Fibroblast of pulmonary artery (primary cell): ENCODE measurements around the gene METTL26.

Experiments
- DNase-seq: peaks from one replicate; pipeline ENCODE4 v3.0.0-alpha.2; 2010; ENCODE audit warnings: low read depth
- H3K4me3 ChIP-seq: replicated peaks from 2 replicates; pipeline ENCODE4 v1.5.1; 2011; ENCODE audit warnings: low read depth, mild to moderate bottlenecking, control low read depth, low read length, moderate library complexity
- CTCF ChIP-seq: IDR thresholded peaks from 2 replicates; pipeline ENCODE4 v1.5.1; 2011; ENCODE audit warnings: mild to moderate bottlenecking, control low read depth, low read length, inconsistent platforms; ENCODE audit errors: missing control alignments

Gene METTL26

DNA sequence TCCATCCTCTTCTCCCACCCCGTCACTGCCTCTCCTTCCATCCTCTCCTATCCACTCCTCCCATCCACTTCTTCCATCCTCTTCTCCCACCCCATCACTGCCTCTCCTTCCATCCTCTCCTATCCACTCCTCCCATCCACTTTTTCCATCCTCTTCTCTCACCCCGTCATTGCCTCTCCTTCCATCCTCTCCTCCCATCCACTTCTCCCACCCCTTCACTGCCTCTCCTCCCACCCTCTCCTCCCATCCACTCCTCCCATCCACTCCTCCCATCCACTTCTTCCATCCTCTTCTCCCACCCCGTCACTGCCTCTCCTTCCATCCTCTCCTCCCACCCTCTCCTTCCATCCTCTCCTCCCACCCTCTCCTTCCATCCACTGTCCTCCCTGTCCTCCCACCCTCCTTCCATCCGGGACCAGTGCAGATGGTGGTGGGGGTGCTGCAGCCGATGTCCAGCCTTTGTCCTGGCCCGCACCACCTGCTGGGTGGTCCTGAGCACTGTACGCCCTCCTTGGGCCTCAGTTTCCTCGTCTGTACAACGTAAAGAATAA is 4.2 kb downstream of the METTL26 start:
- no peak for TF ChIP-seq CTCF
- no peak for DNase-seq
- H3K4me3 ChIP-seq = no peak overlapping the region

DNA sequence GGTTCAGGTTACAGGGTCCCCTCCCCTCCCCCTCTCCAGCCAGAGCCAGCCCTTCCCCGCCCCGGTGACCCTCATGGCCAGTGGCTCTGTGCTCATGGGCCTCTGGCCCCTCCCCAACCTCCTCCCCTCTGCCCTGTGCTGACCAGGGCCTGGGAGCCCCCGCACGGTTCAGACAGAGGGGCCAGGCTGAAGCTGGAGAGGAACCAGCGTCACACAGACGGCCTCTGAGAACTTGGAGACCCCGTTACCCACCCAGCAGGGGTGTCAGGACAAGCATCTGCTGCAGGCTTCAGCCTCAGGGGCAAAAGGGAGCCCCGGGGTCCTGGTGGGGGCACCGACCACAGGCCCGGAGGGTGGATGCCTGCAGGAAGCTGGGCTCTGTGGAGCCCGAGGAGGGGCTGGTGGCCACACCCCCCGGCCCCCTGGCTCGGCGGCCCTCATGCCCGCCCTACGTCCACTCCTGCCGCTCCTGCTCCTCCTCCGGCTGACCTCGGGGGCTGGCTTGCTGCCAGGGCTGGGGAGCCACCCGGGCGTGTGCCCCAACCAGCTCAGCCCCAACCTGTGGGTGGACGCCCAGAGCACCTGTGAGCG is 5.2 kb downstream of the METTL26 start, which contains the start of gene WFIKKN1:
Gene WFIKKN1 (plus strand): TSS at position 171 of the 591 bp plus-strand sequence. CDS start 269 bp downstream, at position 440.
- H3K4me3 ChIP-seq = no peak within 1 kb of the TSS
- no peak for DNase-seq
- no peak for TF ChIP-seq CTCF

GRCh38 chr16:630249-630814 is 5.8 kb downstream of the METTL26 start:
- no peak overlapping the region for H3K4me3 ChIP-seq
- no peak for TF ChIP-seq CTCF
- no peak for DNase-seq

DNA sequence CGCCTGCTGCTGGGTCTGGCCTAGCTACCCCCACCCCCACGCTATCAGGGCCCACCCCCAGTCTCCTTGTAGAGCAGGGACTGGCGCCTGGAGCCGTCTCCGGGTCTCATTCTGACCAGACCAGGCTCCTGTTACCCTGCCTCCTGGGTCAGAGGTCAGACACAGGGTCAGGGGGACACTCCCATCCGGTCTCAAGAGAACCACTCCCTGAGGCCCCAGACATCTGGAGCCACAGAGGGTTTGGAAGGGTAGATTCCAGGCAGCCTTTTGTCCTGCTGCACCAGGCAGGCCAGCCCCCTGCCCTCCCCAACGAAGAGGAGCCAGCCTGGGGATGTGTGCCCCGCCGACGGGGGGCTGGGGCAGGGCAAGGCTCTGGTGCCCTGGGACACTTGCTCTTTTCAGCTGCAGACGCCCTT is 6.3 kb downstream of the METTL26 start:
- no peak for TF ChIP-seq CTCF
- H3K4me3 ChIP-seq = no peak overlapping the region
- no peak for DNase-seq

- TF ChIP-seq CTCF = no peak
- no peak overlapping the region for H3K4me3 ChIP-seq
- DNase-seq = no peak
These were observed 6.8 kb downstream of the METTL26 start for GRCh38 chr16:629185-629832.

DNA sequence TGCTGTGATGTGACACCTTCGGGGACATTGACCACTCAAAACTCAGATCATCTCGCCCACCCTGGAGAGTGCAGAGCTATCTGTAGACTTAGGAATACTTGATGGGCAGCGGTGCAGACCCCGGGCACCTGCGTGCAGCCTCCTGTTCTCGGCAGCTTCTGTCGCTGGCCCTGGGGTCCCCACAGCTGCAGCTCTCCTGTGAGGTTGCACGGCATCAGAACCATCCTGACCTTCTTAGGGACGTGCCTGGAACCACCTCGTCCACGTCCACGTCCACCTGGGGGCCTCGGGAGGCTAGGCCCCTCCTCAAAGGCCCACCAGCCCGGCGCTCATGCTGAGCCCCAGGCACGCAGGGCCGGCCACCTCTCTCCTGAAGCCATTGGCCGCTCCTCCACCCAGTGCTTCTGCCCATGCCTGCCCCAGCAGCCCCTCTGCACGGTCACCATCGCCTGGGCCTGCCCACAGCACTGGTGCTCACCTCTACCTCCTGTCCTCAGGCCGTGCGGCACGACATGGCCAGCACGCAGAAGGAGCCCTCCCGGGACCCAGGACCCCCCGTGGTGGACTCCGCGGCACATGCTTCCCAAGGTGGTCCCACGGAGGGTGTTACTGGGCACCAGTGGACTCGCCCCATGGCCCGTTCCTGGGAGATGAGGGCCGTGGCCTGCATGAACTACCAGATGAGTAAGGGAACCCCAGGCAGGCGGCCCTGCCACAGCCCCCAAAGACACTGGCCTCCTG is 7.6 kb downstream of the METTL26 start:
- no peak overlapping the region for H3K4me3 ChIP-seq
- DNase-seq = no peak
- TF ChIP-seq CTCF = no peak
